Hepatocyte (in vitro differentiated cells): ENCODE results near the gene CAPRIN1. TPM values are rescaled to one million over a fixed set of nuclear protein-coding genes. Genes with fewer than 3 reads are reported as not detected.

Experiments used
- DNase-seq: peaks from one replicate; pipeline ENCODE4 v3.0.0-alpha.2; 2016; ENCODE audit warnings: low spot score
- H2AFZ ChIP-seq: fragments of 200-600 bp; sonication (generic); 2 replicates; pipeline ENCODE4 v1.6.0; 2016; ENCODE audit warnings: antibody characterized with exemption, mild to moderate bottlenecking
- H3K27ac ChIP-seq: fragments of 200-600 bp; sonication (generic); 2 replicates; pipeline ENCODE4 v1.5.1; 2016; ENCODE audit warnings: mild to moderate bottlenecking
- H3K27me3 ChIP-seq: fragments of 200-600 bp; sonication (generic); 2 replicates; pipeline ENCODE4 v1.6.1; 2016
- H3K36me3 ChIP-seq: fragments of 200-600 bp; sonication (generic); replicated peaks from 2 replicates; pipeline ENCODE4 v1.5.1; 2016; ENCODE audit warnings: low read depth; ENCODE audit not compliant: insufficient read depth
- H3K4me1 ChIP-seq: fragments of 200-600 bp; sonication (generic); 2 replicates; pipeline ENCODE4 v1.5.1; 2016; ENCODE audit warnings: mild to moderate bottlenecking, moderate library complexity; ENCODE audit not compliant: insufficient read depth
- H3K4me2 ChIP-seq: fragments of 200-600 bp; sonication (generic); 2 replicates; pipeline ENCODE4 v1.6.0; 2016
- H3K4me3 ChIP-seq: fragments of 200-600 bp; sonication (generic); 2 replicates; pipeline ENCODE4 v1.5.1; 2016; ENCODE audit warnings: mild to moderate bottlenecking
- H3K79me2 ChIP-seq: fragments of 200-600 bp; sonication (generic); 2 replicates; pipeline ENCODE4 v1.6.0; 2017; ENCODE audit warnings: mild to moderate bottlenecking
- H3K9me2 ChIP-seq: fragments of 200-600 bp; sonication (generic); replicated peaks from 2 replicates; pipeline ENCODE4 v1.6.0; 2017; ENCODE audit warnings: mild to moderate bottlenecking; ENCODE audit not compliant: insufficient read depth
- H3K9me3 ChIP-seq: fragments of 200-600 bp; sonication (generic); 2 replicates; pipeline ENCODE4 v1.5.1; 2016; ENCODE audit warnings: low read depth, mild to moderate bottlenecking
- H4K20me1 ChIP-seq: fragments of 200-600 bp; sonication (generic); 2 replicates; pipeline ENCODE4 v1.6.0; 2016; ENCODE audit warnings: mild to moderate bottlenecking; ENCODE audit not compliant: insufficient read depth, poor library complexity, severe bottlenecking
- CTCF ChIP-seq: fragments of 200-600 bp; sonication (generic); IDR thresholded peaks from 2 replicates; pipeline ENCODE4 v1.5.1; 2016; ENCODE audit warnings: antibody characterized with exemption, mild to moderate bottlenecking; ENCODE audit not compliant: poor library complexity
- EZH2 ChIP-seq: fragments of 200-600 bp; sonication (generic); IDR thresholded peaks from 2 replicates; pipeline ENCODE4 v1.6.1; 2016; ENCODE audit warnings: antibody characterized with exemption, mild to moderate bottlenecking, borderline replicate concordance
- EZH2phosphoT487 ChIP-seq: fragments of 200-600 bp; sonication (generic); IDR thresholded peaks from one replicate; pipeline ENCODE4 v1.6.1; 2018; ENCODE audit warnings: antibody characterized with exemption, mild to moderate bottlenecking, low read depth, moderate library complexity; ENCODE audit not compliant: unreplicated experiment, severe bottlenecking
- WGBS: methylation state at CpG from one replicate; pipeline ENCODE4 v1.1.6; 2016; ENCODE audit warnings: low lambda C conversion rate; ENCODE audit errors: missing lambda C conversion rate; 5-methylcytosine and 5-hydroxymethylcytosine counted together
- polyA plus RNA-seq: library from polyadenylated mRNA; unstranded; fragments of >200 nt; fragmentation: Nextera tagmentation; extraction: Ambion mirVana; gene quantifications from 2 replicates; pipeline ENCODE4 v1.2.1, GENCODE V29; 2016
- total RNA-seq: library from RNA; depleted of rRNA; stranded (reverse); fragments of >200 nt; gene quantifications from 2 replicates; pipeline ENCODE4 v1.2.3, GENCODE V29; 2014

Gene CAPRIN1
- total and polyA plus RNA-seq, 2 experiments from 2014 or later, result 102 to 217 TPM

- no peaks in the 10 kb centered on the region for H3K9me3 ChIP-seq
- no peak for TF ChIP-seq CTCF
- TF ChIP-seq EZH2, result no peak
- no peak for TF ChIP-seq EZH2phosphoT487
- no peaks in the 10 kb centered on the region for H3K36me3 ChIP-seq
- H3K4me1 ChIP-seq, result no peaks in the 10 kb centered on the region
- H3K79me2 ChIP-seq, result no peaks in the 10 kb centered on the region
- no peak overlapping the region for H3K27ac ChIP-seq
- 96% methylated on average over 5 of the region's 5 CpGs for WGBS
- H3K4me3 ChIP-seq, result no peak overlapping the region
- H2AFZ ChIP-seq, result no peak overlapping the region
- H3K27me3 ChIP-seq, result no peaks in the 10 kb centered on the region
- no peak overlapping the region for H3K4me2 ChIP-seq
- no peak for DNase-seq
- H3K9me2 ChIP-seq, result no peaks in the 10 kb centered on the region
- no peaks in the 10 kb centered on the region for H4K20me1 ChIP-seq
Observed at GRCh38 chr11:34134765-34135164, 83.2 kb downstream of the CAPRIN1 start.

- TF ChIP-seq EZH2phosphoT487, result no peak
- TF ChIP-seq CTCF, result no peak
- TF ChIP-seq EZH2, result no peak
- 100% methylated on average over 3 of the region's 3 CpGs for WGBS
- H4K20me1 ChIP-seq, result no peaks in the 10 kb centered on the region
- no peaks in the 10 kb centered on the region for H3K36me3 ChIP-seq
- no peak for DNase-seq
- H3K9me3 ChIP-seq, result no peaks in the 10 kb centered on the region
- no peak overlapping the region for H3K4me2 ChIP-seq
- no peaks in the 10 kb centered on the region for H3K4me1 ChIP-seq
- H3K27me3 ChIP-seq, result no peaks in the 10 kb centered on the region
- H3K27ac ChIP-seq, result no peak overlapping the region
- no peaks in the 10 kb centered on the region for H3K9me2 ChIP-seq
- no peaks in the 10 kb centered on the region for H3K79me2 ChIP-seq
- H3K4me3 ChIP-seq, result no peak overlapping the region
- no peak overlapping the region for H2AFZ ChIP-seq
Observed at GRCh38 chr11:34135439-34135838, 83.9 kb downstream of the CAPRIN1 start.

DNA sequence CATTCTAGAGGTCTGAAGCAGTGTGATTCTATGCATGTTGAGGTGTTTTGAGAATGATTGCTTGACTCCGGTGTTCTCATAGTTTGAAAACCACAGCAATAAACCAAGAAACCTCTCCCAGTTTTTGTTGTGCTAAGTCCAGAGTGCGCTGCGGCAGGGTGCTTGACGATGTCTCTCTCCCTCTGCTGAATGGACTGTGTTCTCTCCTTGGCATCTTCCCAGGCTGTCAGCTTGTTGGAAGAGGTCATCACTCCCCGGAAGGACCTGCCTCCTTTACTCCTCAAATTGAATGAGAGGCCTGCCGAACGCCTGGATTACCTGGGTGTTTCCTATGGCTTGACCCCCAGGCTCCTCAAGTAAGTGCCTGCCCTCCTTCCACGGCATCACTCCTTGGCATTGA is 84.9 kb downstream of the CAPRIN1 start:
- Histone ChIP-seq H3K4me1 (no peaks in the 10 kb centered on the region), H3K27ac (no peak overlapping the region), H3K79me2 (no peaks in the 10 kb centered on the region), H4K20me1 (no peaks in the 10 kb centered on the region), H3K27me3 (no peaks in the 10 kb centered on the region), H3K36me3 (no peaks in the 10 kb centered on the region), H3K4me3 (no peak overlapping the region), H2AFZ (no peak overlapping the region), H3K9me2 (no peaks in the 10 kb centered on the region), H3K4me2 (no peak overlapping the region), H3K9me3 (no peaks in the 10 kb centered on the region)
- TF ChIP-seq EZH2 (no peak), CTCF (no peak), EZH2phosphoT487 (no peak)
- 98% methylated on average over 8 of the region's 8 CpGs for WGBS
- DNase-seq, result no peak

DNA sequence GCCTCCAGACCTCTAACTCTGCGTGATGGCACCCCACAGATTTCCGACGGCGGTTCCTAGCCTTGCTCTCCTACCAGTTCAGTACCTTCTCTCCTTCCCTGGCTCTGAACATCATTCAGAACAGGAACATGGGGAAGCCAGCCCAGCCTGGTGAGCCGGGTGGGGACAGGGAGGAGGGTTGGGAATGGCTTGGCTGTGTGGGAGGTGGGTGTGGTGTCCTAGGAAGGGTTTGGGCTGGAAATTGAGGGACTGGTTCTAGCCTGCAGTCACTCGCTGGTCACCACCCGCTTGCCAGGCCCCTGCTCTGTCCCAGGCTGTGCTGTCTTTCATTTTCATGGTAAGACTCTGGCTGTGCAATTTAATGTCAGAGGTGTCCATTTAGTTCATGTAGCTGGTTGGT is 87.8 kb downstream of the CAPRIN1 start:
- H3K27me3 ChIP-seq, result no peaks in the 10 kb centered on the region
- H3K9me3 ChIP-seq, result no peaks in the 10 kb centered on the region
- H3K4me2 ChIP-seq, result no peak overlapping the region
- TF ChIP-seq EZH2, result no peak
- no peaks in the 10 kb centered on the region for H3K36me3 ChIP-seq
- no peak for DNase-seq
- 100% methylated on average over 7 of the region's 7 CpGs for WGBS
- no peak overlapping the region for H3K4me3 ChIP-seq
- no peak overlapping the region for H3K27ac ChIP-seq
- no peak overlapping the region for H2AFZ ChIP-seq
- no peaks in the 10 kb centered on the region for H3K9me2 ChIP-seq
- H3K79me2 ChIP-seq, result no peaks in the 10 kb centered on the region
- no peaks in the 10 kb centered on the region for H3K4me1 ChIP-seq
- no peaks in the 10 kb centered on the region for H4K20me1 ChIP-seq
